HG02623 (cell line): ENCODE results near the gene HRH3.

ENCODE experiments used
- ATAC-seq: cut with Tn5 transposase; IDR thresholded peaks from one replicate; pipeline ENCODE4 v1.9.1; 2021; ENCODE audit warnings: moderate library complexity; ENCODE audit not compliant: unreplicated experiment

The HRH3 gene

DNA sequence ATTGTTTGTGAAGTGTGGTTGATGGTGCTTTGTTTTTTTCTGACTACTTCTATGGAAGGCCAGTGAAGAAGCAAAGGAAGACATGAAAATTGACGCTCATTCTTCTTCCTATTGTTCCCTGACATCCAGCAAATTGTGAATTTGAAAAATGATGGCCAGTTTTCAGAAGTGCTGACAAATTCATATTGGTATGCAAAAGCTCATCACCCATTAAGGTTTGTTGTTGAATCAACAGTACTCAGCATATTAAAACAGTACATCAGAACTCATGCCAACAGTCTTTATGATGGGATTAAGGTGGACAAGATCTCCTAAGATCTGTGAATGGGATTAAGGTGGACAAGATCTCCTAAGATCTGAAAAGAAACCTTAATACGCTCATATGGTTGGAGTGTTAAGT, 38.3 kb downstream of the HRH3 start:
- ATAC-seq: no peak

DNA sequence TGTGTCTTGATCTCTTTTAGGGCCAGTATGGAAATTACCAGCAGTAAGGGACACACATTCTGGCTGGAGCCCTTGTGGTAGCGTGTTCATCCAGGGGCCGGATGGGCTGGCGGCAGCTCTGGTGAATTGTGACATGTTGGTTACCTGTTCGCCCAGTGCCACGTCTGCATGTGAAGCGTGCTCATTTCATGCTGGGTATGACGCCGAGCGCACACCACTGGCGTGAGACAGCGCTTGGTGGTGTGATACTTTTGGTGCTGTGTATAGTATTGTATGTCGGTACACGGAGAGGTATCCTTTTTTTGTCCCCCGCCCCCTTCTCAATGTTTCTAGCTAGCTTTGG, 40.9 kb downstream of the HRH3 start:
- ATAC-seq: no peak

DNA sequence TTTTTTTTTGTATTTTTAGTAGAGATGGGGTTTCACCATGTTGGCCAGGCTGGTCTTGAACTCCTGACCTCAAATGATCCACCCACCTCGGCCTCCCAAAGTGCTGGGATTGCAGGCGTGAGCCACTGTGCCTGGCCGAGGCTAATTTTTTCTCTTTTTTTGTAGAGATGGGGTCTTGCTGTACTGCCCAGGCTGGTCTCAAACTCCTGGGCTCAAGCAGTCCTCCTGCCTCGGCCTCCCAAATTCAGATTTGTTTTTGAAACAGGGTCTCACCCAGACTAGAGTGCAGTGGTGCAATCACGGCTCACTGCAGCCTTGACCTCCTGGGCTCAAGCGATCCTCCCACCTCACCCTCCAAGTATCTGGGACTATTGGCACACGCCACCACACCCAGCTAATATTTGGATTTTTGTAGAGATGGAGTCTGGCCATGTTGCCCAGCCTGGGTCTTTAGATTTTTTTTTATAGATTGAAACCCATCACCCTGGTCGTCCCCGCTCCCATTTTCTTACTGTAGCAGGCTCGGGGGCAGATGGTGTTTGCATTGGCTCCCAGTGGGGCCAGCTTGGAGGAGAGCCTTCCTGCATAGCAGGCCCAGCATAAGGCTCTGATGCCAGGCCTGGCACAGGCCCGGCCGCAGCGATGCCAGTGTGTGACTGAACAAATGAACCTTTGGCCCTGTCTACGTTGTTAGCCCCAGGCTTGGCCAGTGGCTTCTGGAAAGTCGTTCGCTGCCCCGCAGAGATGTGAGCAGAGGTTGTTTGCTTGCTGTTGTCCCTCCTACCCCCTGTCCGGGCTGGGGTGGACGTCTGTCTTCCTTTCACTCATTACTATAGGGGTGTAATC, 41.5 kb downstream of the HRH3 start:
- ATAC-seq: no peak

DNA sequence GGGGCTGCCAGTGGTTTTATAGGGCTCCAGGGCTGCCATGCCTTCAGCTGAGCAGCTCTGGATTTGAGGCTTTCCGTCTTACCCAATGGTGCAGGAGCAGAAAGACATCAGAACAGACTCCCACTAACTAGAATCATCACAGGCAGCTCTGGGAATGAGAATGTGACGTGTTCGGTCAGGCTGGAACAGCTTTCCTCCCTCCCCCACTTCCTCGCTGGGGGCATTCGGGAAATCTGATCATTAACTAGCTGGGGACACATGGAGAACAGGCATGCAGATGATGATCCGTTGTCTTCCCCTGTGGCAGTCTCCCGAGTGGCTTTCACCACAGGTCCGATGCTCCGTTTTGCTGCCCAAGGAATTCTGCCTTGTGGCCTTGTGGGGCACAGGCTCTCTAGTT, 42.8 kb downstream of the HRH3 start:
- no peak for ATAC-seq

DNA sequence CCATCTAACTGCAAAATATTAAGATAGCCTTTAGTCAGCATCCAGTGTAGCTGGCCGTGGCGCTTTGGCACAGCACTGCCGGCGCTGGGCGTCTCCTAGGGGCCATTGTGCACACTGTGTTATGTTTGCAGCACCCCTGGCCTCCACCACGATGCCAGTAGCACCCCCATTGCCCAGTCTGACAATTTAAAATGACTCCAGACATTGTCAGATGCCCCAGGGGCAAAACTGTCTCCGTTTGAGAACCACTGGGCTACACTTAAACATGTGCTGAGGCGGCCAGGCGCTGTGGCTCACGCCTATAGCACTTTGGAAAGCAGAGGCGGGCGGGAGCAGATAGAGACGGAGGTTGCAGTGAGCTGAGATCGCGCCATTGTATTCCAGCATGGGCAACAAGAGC, 43.2 kb downstream of the HRH3 start:
- ATAC-seq: no peak

DNA sequence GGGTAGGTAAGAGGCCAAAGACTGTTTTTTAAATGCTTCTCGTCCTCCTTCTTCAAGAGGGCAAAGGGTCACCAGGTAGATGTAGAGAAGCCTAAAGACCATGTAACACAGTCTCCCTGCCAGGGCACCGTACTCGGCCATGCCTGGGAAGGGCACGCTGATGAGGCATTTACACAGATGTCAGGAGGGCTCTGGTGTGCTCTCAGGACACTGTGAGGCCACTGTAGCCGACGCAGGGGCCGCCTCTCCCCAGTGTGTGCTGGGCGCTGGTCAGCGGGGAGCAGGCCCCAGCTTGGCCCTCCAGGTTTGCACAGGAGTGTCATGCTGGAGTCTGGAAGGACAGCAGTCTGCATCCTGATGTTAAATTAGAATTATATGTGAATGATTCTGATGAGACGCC, 44.4 kb downstream of the HRH3 start:
- no peak for ATAC-seq

DNA sequence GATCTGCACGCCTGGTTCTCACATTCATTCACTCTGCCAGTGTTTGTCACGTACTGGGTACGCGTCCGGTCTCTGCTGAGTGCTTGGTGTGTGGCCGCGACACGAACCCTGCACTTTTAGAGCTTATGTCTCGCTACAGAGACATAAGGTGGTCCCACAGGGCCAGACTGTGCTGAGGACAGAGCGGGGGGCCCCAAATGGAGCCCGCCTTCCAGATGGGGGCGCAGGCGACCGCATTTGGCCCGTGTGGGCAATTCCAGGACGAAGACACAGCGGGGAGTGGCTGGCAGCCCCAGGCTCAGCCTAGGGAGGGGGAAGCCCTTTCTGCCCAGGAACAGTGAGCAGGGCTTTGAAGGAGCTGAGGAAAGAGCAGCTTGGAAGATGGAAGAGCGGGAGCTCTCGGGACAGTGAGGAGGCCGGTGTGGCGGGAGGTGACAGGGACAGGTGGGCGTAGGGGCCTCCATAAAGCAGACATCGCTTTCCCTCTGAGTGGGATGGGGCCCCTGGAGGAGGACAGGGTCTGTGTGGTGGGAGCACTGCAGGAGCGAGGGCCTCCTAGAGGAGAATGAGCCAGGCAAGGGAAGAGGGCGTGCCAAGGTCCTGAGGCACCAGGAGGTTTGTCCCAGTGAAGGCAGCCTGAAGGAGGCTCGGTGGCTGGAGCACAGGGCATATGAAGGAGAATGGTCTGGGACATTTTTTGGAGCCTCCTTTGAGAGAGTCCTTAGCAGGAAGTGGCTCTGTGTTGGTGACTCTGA, 45.0 kb downstream of the HRH3 start:
- ATAC-seq: no peak

DNA sequence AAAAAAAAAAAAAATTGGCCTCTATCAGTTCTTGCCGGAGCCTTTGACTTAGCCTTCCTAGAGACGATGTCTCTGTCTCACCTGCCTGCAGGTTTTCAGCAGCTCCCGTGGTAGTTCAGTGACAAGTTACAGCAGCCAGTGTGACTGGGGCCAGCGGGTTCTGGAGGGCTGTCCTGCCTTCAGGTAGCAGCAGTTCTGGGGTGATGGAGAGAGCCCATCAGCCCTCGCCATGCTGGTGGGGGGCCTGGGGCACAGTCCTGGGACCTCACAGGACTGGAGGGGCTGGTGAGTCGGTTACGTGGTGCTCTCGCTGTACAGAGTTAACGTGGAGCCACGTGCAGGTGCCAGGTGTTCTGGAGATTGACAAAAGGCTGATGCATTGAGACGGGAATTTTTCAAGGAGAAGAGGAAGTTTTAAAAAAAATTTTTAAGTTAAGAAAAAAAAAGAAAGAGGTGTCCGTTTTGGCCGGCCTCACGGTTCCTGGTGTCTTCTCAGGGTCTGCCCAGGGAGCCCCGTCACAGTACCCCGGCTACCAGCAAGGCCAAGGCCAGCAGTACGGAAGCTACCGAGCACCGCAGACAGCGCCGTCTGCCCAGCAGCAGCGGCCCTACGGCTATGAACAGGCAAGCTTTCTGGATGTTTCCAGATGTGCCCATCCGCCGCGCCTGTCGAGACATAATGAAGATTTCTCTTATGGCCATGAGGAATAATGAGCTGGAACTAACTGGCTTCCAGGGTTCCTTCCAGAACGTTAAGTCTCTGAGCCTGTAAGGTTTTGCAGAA, 45.9 kb downstream of the HRH3 start:
- no peak for ATAC-seq

DNA sequence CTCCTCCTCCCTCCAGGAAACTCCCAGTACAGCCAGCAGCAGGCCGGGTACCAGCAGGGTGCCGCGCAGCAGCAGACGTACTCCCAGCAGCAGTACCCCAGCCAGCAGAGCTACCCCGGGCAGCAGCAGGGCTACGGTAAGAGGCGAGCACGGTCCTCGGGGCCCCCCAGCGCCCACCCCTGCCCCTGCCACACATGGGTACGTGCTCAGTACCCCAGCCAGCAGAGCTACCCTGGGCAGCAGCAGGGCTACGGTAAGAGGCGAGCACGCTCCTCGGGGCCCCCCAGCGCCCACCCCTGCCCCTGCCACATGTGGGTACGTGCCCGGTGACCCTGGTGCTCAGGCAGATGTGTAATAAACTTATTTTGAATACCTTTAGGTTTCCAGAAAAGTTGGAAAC, 47.4 kb downstream of the HRH3 start:
- no peak for ATAC-seq

DNA sequence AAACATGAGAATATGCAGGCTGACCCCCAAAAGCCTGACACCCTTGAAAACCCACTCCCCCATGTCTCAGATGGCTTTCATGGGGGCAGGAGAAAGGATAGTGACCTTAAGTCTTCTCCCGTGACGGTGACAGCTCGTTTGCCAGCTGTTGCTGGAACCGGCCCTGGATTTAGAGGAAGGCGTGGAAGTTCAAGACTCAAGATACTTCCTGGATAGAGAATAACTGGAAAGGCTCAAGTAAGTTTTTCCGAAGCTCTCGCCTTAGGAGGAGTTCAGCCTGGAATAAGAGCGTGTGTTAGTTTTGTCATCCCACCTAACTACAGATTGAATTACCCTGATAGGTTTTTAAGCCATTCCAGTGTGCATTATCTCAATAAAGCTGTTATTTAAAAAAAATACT, 48.8 kb downstream of the HRH3 start:
- no peak for ATAC-seq

DNA sequence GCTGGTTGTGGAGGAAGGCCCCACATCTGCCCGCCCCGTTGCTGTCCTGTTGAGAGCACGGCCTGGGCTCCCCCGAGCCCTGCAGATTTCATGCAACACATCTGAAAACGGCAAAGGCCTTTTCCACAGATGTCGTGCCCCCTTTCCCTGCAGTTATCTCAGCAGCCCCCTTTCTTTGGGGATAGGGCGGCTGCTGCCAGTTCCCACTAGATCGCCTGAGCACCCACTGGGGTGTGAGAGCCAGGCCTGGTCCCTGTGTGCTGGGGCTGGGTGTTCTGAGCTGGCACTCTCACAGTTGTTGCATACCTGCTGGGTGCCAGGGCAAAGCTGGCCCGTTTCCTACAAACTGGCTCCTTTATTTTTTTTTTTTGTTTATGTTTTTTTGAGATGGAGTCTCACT, 49.5 kb downstream of the HRH3 start:
- no peak for ATAC-seq

DNA sequence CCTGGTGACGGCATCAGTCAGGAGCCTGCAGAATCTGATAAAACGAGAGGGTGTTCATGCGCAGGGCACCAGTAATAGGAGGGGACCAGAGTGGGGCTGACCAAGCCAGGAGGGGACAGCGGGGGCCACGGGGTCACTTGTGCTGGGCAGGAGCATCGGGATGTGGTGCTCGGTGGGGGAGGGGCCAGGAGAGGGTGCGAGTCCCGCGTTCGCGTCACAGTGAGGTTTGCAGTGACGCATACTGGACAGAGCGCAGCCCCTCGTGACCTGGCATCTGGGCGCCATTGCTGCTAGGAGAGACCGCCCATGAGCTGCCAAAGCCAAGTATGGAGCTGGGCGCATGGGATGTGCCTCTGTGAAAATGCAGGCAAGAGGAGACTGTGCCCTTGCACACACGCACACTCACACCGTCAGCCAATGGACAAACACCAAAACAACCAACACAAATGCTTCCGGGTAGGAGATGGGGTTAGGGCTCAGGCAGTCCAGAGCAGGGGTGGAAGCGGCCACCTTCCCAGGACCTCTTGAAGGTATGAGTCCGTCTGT, 51.1 kb downstream of the HRH3 start:
- no peak for ATAC-seq

DNA sequence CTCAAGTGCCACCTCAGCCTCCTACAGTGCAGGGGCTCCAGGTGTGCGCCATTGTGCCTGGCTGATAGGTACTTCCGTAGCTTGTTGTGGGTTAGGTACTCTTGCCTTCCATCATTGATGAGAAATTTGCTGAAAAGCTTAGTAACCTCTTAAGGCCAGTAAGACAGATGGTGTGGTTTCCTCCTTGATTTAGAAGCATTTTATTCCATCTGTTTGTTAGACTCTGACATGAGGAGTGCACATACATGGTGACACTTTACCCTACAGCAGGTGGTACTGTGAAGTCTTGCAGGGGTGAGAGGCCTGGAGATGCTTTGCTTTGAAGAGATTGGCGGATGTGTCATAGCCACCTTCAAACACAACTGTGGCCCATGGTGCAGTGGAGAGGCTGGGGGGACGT, 52.0 kb downstream of the HRH3 start:
- no peak for ATAC-seq

DNA sequence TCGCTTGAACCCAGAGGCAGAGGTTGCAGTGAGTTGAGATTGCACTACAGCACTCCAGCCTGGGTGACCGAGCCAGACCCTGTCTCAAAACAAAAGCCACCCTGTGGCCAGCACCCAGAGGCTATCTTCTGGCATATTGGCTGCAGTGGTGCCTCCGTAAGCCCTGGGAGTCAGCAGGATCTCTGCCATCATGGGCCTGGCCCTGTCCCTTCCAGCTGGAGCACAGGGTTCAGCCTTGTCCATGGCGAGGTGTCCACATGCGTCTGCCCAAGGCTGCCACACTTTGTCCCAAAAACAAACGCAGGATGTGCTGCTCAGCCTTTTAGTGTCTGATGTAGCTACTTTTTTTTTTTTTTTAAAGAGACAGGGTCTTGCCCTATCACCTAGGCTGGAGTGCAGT, 52.6 kb downstream of the HRH3 start:
- no peak for ATAC-seq

DNA sequence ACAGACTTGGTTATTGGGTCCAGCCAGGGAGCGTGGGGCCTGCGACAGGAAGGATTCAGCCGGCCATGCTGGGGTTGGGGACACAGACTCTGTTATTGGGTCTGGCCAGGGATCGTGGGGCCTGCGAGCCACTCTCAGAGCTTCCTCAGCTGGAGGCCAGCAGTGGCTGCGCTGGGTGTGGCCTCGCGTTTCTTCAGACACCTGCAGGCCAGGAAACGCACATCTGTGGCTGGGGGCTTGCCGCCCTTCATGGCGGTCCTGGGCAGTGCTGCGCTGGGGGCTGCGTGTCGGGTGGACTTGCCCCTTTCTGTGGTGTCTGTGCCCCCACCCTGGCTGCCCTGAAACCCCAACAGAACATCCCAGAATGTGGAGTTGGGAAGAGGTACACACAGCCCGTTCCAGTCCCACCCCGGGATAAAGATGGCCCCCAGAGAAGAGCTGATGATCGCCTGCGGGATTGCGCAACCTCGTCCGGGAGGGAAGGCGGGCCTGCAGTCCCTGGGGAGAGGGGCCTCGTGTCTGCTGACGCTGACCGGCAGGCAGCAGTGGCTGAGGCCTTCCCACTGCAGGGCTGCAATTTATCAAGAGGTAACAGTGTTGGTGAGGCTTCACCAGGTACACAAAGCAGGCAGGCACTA, 54.2 kb downstream of the HRH3 start:
- ATAC-seq: no peak
